Astrocyte of the cerebellum (primary cell): ENCODE results near the gene ZNF891.

Experiments
- DNase-seq: peaks from one replicate; pipeline ENCODE4 v3.0.0-alpha.2; 2011; ENCODE audit warnings: low read depth
- H3K4me3 ChIP-seq: 2 replicates; pipeline ENCODE4 v1.5.1; 2011; ENCODE audit warnings: mild to moderate bottlenecking, low read depth, low read length, moderate library complexity
- in situ Hi-C: cut with HindIII; loops from 2 replicates; pipeline ENCODE4 v1.10.0; 2017; ENCODE audit warnings: low sequenced_read_pairs
- TF ChIP-seq, protein P1 (sequence below): IDR thresholded peaks from 2 replicates; pipeline ENCODE4 v1.5.1; 2012; ENCODE audit warnings: low read length, low read depth, moderate library complexity, mild to moderate bottlenecking; ENCODE audit errors: missing control alignments

The ZNF891 gene

DNA sequence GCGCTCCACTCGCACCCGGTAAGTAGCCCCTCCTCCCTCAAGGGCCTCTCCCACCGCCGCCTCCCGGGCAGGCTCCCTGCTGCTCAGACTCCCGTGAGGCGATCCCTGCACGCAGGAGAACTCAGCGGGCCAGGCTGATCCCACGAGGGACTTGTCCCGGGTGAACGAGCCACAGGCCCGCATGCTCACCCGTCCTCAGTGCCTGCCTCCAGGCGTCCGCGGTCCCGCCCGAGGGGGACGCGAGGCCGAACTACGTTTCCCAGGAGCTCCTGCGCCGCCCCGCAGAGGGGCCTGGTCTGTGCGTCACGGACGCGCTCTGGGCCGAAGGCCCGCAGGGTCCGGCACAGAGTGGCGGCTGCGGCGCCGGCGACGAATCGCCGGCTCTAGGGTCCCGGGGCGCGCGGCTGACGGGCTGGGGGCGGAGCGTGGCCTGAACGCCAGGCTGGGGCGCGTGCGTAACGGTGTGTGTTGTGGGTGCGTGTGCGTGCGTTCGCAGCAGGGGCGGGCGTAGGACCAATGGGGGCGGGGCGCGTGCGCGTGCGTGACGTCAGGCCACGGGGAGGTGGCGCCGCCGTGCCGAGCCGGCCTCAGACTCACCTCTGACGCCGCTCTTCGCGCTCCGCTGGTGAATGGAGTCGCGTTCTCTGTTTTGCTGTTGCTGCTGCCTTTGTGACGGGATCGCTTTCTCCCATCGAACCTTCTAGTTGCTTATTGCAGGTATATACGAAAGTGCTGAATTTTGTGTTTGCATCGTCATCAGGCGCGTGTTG lies at the start of gene ZNF891, which contains the start of gene ZNF10:
Gene ZNF891 (minus strand): TSS at position 237 of the 770 bp plus-strand sequence. CDS start 8,356 bp downstream, outside the sequence.
Gene ZNF10 (plus strand): TSS at position 590 of the 770 bp plus-strand sequence. CDS start 13,866 bp downstream, outside the sequence.
- TF ChIP-seq, protein P1, sequence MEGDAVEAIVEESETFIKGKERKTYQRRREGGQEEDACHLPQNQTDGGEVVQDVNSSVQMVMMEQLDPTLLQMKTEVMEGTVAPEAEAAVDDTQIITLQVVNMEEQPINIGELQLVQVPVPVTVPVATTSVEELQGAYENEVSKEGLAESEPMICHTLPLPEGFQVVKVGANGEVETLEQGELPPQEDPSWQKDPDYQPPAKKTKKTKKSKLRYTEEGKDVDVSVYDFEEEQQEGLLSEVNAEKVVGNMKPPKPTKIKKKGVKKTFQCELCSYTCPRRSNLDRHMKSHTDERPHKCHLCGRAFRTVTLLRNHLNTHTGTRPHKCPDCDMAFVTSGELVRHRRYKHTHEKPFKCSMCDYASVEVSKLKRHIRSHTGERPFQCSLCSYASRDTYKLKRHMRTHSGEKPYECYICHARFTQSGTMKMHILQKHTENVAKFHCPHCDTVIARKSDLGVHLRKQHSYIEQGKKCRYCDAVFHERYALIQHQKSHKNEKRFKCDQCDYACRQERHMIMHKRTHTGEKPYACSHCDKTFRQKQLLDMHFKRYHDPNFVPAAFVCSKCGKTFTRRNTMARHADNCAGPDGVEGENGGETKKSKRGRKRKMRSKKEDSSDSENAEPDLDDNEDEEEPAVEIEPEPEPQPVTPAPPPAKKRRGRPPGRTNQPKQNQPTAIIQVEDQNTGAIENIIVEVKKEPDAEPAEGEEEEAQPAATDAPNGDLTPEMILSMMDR = no peak
- in situ Hi-C loops = no loop called here
- peak within 1 kb of the TSS; percentile 87 for H3K4me3 ChIP-seq
- peak; percentile 83 for DNase-seq

DNA sequence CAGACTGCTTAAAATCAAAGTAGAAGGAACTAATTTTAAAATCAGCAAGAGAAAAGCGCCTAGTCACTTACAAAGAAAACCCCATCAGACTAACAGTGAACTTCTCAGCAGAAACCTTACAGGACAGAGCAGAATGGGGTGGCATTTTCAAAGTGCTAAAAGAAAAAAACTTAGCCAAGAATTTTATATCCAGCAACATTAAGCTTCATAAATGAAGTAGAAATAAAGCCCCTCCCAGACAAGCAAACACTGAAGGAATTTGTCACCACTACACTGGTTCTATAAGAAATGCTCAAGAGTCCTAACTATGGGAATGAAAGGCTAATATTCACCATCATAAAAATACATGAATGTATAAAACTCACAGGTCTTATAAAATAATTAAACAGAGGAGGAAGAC lies 44.8 kb upstream of the ZNF891 start:
- H3K4me3 ChIP-seq = no peak overlapping the region
- DNase-seq = no peak
- in situ Hi-C loops = loop anchor here (5.0 kb wide), 1 partner anchor 68 kb away; no protein-coding TSS in a partner anchor
- TF ChIP-seq, protein P1 = no peak

DNA sequence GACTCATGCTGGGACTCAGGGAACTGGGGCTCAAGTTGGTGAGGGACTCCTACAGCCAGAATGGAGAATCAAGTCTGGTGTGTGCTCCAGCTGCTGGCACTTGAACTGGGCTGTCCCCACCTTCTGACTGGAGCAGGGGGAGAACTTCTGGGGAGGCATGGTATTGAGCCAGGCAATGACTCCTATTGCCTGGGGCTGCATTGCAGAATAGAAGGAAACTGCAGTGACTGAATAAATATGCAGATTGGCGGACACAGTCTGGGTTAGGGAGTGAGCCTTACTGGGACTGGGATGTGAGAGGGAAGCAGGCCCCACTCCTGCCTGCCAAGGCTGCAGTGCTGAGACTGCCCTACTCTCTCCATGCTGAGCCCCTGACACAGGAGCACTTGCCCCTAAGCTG lies 42.4 kb upstream of the ZNF891 start:
- in situ Hi-C loops = no loop called here
- no peak for DNase-seq
- no peak overlapping the region for H3K4me3 ChIP-seq
- TF ChIP-seq, protein P1 = no peak

DNA sequence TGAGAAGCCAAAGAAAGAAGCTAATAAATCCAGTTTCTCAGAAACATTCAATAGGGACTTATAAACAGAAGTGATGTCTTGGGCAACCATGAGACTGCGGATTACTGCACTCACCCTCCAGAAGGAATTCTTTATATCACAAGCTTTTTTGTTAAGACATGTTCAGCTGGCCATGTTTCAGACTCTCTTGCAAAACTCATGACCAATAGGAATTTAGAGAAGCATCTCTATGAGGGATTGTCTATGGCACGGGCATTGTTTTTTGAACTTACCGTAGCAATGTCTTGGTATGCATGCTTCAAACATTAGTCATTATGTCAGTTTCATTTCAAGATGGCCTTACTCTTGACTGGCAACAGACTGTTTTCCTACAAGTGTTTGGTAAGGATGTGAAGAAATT lies 35.7 kb upstream of the ZNF891 start:
- in situ Hi-C loops = no loop called here
- DNase-seq = no peak
- TF ChIP-seq, protein P1 = no peak
- H3K4me3 ChIP-seq = no peak overlapping the region

DNA sequence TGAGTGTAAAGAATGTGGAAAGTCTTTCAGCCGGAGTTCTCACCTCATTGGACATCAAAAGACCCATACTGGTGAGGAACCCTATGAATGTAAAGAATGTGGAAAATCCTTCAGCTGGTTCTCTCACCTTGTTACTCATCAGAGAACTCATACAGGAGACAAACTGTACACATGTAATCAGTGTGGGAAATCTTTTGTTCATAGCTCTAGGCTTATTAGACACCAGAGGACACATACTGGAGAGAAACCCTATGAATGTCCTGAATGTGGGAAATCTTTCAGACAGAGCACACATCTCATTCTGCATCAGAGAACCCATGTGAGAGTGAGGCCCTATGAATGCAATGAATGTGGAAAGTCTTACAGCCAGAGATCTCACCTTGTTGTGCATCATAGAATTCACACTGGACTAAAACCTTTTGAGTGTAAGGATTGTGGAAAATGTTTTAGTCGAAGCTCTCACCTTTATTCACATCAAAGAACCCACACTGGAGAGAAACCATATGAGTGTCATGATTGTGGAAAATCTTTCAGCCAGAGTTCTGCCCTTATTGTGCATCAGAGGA lies 26.1 kb upstream of the ZNF891 start:
- DNase-seq = no peak
- TF ChIP-seq, protein P1 = no peak
- in situ Hi-C loops = no loop called here
- no peak overlapping the region for H3K4me3 ChIP-seq

DNA sequence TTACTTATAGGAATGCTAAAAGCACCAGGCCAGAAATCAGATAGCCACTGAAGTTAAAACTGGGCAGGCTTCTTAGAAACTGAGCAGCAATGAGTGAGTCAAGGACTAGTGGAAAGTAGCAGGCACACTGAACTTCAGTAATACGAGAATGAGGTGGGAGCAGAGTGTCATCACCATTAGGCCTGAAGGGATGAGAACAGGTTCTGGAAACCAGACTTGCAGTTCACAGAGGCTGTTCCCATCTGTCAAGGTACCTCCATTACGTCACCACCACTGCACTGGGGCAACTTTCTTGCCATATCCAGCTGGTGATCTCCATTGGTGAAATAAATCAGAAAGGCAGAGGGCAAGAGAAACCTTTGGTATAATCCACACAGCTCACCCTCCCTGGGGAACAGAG lies 15.9 kb upstream of the ZNF891 start:
- in situ Hi-C loops = no loop called here
- no peak for DNase-seq
- H3K4me3 ChIP-seq = no peak overlapping the region
- TF ChIP-seq, protein P1 = no peak
